Measurements from ENCODE around the gene CNTNAP1. TPM values are rescaled to one million over a fixed set of nuclear protein-coding genes. Genes with fewer than 3 reads are reported as not detected.

Gene CNTNAP1
- total and polyA plus RNA-seq, 10 of the 15 experiments (the other 5 are each of a cell fraction or from before 2014, with no cell fraction given) = 0.95 to 29.9 (median 10.4) TPM

- FAIRE-seq (no peak), DNase-seq (ENCODE audit: low read depth, low spot score) (no peak), ATAC-seq (no peak)
- ChIA-PET SMC1A (ENCODE audit: uncharacterized antibody, unreplicated experiment) (interaction anchor here (0.7 to 1.0 kb wide), 2 partner anchors 38 to 107 kb away, joined by 3 to 4 read pairs; no protein-coding TSS in a partner anchor), POLR2A (interaction anchor here (0.6 to 1.0 kb wide), 2 partner anchors 75 to 280 kb away, joined by 4 to 5 read pairs; partner anchors contain the start of genes RETREG3 and TUBG1), RAD21 (ENCODE audit: unreplicated experiment) (no interaction called here), CTCF (interaction anchor here (1.2 to 3.3 kb wide), 3 partner anchors 83 to 107 kb away, joined by 3 to 32 read pairs (median 4); partner anchors contain the start of genes PSMC3IP and VPS25)
- TF ChIP-seq TCF12 (IDR thresholded peaks at IDR 0.05; ENCODE audit: low read depth, low read length) (no peak), BACH1 (IDR thresholded peaks at IDR 0.05; ENCODE audit: borderline replicate concordance) (no peak), MYC (IDR thresholded peaks at IDR 0.05; ENCODE audit: insufficient read depth, insufficient read length, insufficient replicate concordance, low read length, severe bottlenecking) (no peak), ZBED1 (IDR thresholded peaks at IDR 0.05; ENCODE audit: borderline replicate concordance) (no peak)
- TF ChIP-seq, protein P1, sequence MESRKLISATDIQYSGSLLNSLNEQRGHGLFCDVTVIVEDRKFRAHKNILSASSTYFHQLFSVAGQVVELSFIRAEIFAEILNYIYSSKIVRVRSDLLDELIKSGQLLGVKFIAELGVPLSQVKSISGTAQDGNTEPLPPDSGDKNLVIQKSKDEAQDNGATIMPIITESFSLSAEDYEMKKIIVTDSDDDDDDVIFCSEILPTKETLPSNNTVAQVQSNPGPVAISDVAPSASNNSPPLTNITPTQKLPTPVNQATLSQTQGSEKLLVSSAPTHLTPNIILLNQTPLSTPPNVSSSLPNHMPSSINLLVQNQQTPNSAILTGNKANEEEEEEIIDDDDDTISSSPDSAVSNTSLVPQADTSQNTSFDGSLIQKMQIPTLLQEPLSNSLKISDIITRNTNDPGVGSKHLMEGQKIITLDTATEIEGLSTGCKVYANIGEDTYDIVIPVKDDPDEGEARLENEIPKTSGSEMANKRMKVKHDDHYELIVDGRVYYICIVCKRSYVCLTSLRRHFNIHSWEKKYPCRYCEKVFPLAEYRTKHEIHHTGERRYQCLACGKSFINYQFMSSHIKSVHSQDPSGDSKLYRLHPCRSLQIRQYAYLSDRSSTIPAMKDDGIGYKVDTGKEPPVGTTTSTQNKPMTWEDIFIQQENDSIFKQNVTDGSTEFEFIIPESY (IDR thresholded peaks at IDR 0.05) = peak; percentile 4; the same call in 1 of the 2 replicates
- TF ChIP-seq, protein P2, sequence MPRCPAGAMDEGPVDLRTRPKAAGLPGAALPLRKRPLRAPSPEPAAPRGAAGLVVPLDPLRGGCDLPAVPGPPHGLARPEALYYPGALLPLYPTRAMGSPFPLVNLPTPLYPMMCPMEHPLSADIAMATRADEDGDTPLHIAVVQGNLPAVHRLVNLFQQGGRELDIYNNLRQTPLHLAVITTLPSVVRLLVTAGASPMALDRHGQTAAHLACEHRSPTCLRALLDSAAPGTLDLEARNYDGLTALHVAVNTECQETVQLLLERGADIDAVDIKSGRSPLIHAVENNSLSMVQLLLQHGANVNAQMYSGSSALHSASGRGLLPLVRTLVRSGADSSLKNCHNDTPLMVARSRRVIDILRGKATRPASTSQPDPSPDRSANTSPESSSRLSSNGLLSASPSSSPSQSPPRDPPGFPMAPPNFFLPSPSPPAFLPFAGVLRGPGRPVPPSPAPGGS (IDR thresholded peaks at IDR 0.05; ENCODE audit: borderline replicate concordance, insufficient read depth, low read depth, low read length, poor library complexity, severe bottlenecking) = peak; percentile 63
- TF ChIP-seq, protein P3, sequence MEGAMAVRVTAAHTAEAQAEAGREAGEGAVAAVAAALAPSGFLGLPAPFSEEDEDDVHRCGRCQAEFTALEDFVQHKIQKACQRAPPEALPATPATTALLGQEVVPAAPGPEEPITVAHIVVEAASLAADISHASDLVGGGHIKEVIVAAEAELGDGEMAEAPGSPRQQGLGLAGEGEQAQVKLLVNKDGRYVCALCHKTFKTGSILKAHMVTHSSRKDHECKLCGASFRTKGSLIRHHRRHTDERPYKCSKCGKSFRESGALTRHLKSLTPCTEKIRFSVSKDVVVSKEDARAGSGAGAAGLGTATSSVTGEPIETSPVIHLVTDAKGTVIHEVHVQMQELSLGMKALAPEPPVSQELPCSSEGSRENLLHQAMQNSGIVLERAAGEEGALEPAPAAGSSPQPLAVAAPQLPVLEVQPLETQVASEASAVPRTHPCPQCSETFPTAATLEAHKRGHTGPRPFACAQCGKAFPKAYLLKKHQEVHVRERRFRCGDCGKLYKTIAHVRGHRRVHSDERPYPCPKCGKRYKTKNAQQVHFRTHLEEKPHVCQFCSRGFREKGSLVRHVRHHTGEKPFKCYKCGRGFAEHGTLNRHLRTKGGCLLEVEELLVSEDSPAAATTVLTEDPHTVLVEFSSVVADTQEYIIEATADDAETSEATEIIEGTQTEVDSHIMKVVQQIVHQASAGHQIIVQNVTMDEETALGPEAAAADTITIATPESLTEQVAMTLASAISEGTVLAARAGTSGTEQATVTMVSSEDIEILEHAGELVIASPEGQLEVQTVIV (IDR thresholded peaks at IDR 0.05; ENCODE audit: borderline replicate concordance, partially characterized antibody) = no peak
- in situ Hi-C loops (cut with MboI) (no loop called here), intact Hi-C loops (cut with micrococcal nuclease; ENCODE audit: unreplicated experiment) (loop anchor here (5.0 kb wide), 1 partner anchor 77 kb away; the partner anchor contains the start of gene RAMP2)
- no peak overlapping the region for H3K4me3 ChIP-seq
- H4K20me1 ChIP-seq (ENCODE audit: control insufficient read depth, insufficient read depth) = no peaks in the 10 kb centered on the region
- peaks cover 34% of the 10 kb centered on the region for H3K79me2 ChIP-seq (ENCODE audit: control insufficient read depth, insufficient read depth, low read length)
- H3K27ac ChIP-seq (ENCODE audit: control insufficient read depth, insufficient read depth) = no peak overlapping the region
- no peak overlapping the region for H3K9ac ChIP-seq (ENCODE audit: control insufficient read depth, insufficient read depth, low read length)
- no peaks in the 10 kb centered on the region; the same call in 2 of the 3 replicates for H3K9me3 ChIP-seq (replicated peaks; ENCODE audit: control insufficient read depth, insufficient read depth, low read length)
- BruUV-seq (replicated peaks) = no TSS peak
- no peak overlapping the region for H2AFZ ChIP-seq (ENCODE audit: control insufficient read depth, low read depth, low read length)
- H3K4me1 ChIP-seq (ENCODE audit: control insufficient read depth, insufficient read depth, low read length) = peaks cover 7% of the 10 kb centered on the region
- no peak overlapping the region for H3K4me2 ChIP-seq (ENCODE audit: control insufficient read depth, insufficient read depth)
- peaks cover 5 to 11% of the 10 kb centered on the region in 2 experiments; a peak in 3 of 4 replicates for H3K36me3 ChIP-seq (ENCODE audit: control insufficient read depth in 2 of 2, insufficient read depth in 2 of 2, low read length in 1 of 2)
- H3K27me3 ChIP-seq (replicated peaks in 1 of 2; ENCODE audit: control insufficient read depth in 2 of 2, insufficient read depth in 2 of 2, low read length in 1 of 2) = no peaks in the 10 kb centered on the region
- WGBS (ENCODE audit: insufficient coverage, insufficient replicate concordance, low lambda C conversion rate, missing lambda C conversion rate) = 96% methylated on average over 44 of the region's 50 CpGs
Observed at GRCh38 chr17:42684929-42685556, 2.7 kb downstream of the CNTNAP1 start.

All from GM12878 (cell line).